Loucy (cell line): ENCODE measurements around the gene BRS3.

ENCODE experiments used
- CTCF ChIP-seq: fragments of 200-600 bp; sonication (generic); conservative IDR thresholded peaks from 2 replicates; pipeline ENCODE4 v1.5.1; 2014; ENCODE audit warnings: mild to moderate bottlenecking, antibody characterized with exemption, low read length
- EZH2phosphoT487 ChIP-seq: fragments of 200-600 bp; IDR thresholded peaks from 2 replicates; pipeline ENCODE4 v1.6.1; 2018; ENCODE audit warnings: antibody characterized with exemption, mild to moderate bottlenecking, moderate library complexity, borderline replicate concordance

- no peak for TF ChIP-seq CTCF
- TF ChIP-seq EZH2phosphoT487, result no peak
Measured at GRCh38 chrX:136496764-136497555, 9.2 kb downstream of the BRS3 start.
